Loucy (cell line): ENCODE data around the gene CACNA1A.

ENCODE experiments used
- EZH2phosphoT487 ChIP-seq: fragments of 200-600 bp; IDR thresholded peaks from 2 replicates; pipeline ENCODE4 v1.6.1; 2018; ENCODE audit warnings: antibody characterized with exemption, mild to moderate bottlenecking, moderate library complexity, borderline replicate concordance
- TF ChIP-seq, protein P1 (sequence below): fragments of 200-600 bp; sonication (generic); conservative IDR thresholded peaks from 2 replicates; pipeline ENCODE4 v1.5.1; 2014; ENCODE audit warnings: mild to moderate bottlenecking, antibody characterized with exemption, low read length

DNA sequence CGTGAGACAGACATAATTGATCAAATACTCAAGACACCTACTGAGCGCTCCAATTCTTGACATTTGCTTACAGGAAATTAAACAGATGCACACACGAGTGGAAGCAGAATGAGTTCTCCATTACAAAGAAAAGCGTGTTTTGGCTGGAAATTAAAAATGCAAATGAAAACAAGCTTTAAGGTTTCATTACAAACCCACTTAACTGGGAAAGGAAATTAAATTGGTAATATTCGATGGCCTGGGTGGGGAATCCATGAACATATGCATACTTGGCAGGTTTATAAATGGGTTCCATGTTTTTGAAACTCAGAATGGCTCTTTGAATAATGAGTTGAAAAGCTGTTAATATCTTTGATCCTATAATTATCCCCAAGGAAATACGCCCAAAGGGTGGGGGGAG lies 178.0 kb downstream of the CACNA1A start:
- TF ChIP-seq, protein P1, sequence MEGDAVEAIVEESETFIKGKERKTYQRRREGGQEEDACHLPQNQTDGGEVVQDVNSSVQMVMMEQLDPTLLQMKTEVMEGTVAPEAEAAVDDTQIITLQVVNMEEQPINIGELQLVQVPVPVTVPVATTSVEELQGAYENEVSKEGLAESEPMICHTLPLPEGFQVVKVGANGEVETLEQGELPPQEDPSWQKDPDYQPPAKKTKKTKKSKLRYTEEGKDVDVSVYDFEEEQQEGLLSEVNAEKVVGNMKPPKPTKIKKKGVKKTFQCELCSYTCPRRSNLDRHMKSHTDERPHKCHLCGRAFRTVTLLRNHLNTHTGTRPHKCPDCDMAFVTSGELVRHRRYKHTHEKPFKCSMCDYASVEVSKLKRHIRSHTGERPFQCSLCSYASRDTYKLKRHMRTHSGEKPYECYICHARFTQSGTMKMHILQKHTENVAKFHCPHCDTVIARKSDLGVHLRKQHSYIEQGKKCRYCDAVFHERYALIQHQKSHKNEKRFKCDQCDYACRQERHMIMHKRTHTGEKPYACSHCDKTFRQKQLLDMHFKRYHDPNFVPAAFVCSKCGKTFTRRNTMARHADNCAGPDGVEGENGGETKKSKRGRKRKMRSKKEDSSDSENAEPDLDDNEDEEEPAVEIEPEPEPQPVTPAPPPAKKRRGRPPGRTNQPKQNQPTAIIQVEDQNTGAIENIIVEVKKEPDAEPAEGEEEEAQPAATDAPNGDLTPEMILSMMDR = no peak
- TF ChIP-seq EZH2phosphoT487 = no peak
